Stromal cell of bone marrow (primary cell): Measurements from ENCODE around the gene ZBTB16.

ENCODE experiments used
- DNase-seq: peaks from one replicate; pipeline ENCODE4 v3.0.0-alpha.2; 2012; ENCODE audit warnings: low read depth

The ZBTB16 gene

DNA sequence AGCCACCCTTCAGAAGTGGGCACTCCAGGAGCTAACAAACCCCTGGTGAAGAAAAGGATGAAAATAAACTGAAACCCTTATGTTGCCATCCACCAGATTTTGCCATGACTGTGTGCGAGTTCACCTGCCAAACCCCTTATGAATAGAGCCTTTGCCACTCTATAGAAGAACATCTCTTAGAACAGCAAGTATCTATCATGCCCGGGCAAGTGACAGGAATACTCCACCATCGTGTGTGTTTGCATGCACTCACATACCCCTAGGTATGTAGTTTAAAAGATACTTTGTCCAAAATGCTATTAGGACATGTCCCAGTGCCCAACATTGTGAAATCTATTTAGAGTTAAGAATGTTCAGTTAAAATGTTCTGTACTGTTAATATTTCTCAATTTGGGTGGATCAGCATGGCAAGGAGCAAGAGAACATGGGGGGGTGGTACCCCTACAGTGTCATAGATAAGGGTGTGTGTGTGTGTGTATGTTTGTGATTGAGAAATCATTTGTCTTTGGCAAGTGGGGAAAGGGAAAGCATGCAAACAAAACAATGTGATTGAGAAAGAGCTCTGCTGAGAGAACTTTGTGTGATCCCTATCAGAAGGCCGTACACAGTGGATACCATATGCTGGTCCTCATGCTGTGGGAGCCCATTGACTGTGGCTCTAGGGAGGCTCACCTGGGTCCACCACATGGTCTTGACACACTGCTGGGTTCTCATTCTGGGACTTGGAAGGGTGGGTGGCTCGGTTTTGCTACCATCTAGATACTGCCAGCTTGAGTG, 94.9 kb downstream of the ZBTB16 start:
- no peak for DNase-seq

DNA sequence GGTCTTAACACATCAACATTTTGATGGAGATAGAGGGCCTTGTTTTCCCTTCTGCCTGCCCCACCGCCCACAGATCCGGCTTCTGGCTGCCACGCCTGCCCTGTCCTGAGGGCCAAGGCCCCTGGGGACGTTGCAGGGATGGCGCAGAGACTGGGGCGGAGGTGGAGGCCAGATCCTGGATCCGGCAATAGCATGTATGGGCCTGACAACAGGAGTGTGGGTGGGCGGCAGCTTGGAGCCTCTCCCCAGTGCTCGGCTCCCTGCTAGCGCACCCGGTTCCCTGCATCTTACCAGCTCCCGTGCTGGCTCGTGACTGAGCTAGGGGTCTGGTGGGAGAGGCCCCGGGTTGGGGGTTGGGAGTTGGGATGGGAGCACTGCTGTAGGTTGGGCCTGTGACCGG, 95.6 kb downstream of the ZBTB16 start:
- no peak for DNase-seq

DNA sequence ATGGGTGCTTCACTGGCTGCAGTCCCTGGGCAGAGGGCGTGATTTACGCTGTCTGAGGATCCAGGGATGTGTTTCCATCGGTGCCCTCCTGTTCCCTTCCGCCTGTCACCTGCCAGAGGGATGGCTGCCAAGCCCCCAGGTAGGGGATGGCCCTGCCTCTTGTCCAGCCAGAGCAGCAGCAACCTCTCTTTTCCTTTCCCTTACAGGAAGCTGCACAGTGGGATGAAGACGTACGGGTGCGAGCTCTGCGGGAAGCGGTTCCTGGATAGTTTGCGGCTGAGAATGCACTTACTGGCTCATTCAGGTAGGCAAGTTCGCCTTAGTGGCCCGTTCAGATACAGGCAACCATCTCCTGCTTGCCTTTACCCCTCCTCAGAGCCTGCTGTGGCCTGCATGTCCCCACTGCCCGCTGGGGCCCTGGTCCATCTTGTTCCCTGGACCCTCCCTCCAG, 96.6 kb downstream of the ZBTB16 start:
- no peak for DNase-seq

DNA sequence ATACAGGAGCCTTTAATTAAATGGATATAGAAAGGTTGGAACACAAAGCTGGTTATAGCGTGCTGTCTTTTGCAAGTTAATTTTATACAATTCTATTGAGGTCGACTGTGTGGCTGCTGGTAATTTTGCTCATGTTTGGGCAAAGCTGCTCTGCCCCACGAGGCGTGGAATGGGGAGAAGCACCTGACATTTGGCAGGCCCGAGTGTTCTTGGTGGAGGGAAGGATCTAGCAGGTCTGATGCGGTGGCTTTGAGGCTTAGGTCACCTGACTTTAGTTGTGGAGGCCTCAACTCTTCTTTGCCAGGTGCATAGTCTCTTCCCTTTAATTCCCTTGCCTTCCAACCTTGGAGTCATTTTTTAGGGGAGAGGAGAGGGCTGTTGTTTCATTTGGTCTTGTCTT, 97.3 kb downstream of the ZBTB16 start:
- DNase-seq, result no peak

DNA sequence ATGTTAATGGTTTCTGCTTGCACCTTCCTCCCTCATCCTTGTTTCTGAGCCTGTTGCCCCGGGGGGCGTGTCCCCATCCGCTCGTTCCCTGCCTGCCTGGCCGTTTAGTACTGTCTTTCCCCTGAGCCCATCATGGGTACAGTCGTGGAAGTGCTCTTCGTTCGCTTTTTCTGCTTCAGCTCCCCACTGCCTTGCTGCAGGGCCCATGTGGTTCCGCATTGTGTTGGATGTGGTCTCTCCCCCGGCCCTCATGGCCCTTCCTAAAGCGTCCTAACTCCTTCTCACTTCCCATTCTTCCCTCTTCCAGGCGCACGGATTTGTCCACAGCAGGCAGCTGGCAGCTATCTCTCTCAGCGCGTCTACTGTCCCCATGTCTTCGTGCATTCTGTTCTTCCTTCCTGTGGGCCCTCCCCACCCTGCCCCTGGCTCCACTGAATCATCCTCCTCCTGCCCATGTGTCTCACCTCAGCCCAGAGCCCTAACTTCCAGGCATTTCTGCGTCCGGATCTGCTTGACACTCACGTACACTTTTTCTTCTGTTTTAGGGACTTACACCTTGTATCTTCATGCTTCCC, 98.1 kb downstream of the ZBTB16 start:
- DNase-seq, result no peak

DNA sequence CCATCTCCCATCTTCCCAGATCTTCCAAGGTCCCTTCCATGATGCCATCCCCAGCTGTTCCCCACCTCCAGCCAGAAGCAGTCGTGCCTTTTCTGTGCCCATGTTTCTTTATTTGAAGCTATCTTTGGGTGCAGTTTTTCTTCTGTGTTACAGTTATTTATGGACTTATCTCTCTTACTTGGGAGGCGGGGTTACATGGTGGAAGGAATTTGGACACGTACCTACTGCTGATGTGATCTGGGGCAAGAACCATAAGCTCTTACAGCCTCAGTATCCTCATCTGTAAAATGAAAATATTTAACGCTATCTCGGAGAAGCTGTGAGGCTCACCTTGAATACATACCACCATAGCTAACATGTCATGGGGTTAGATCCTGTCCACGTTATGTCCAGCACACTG, 98.9 kb downstream of the ZBTB16 start:
- no peak for DNase-seq

DNA sequence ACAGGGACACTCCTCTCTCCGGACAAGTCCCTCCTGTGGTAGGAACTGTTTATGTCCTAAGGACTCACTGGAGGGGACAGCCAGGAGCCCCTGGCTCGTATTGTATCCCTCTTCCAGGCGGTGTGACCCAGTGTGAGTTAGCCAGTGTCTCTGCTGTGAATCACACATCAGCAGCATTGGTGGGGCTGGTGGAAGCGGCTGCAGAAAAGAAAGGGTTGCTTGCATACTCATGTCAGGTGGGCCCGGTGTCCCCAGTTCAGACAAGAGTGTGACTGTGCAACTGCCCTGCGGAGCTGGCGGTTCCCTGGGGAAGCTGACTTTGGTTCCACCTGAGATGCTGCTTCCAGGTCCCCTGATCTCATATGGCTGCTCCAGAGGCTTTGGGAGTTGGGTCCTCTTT, 99.4 kb downstream of the ZBTB16 start:
- no peak for DNase-seq

DNA sequence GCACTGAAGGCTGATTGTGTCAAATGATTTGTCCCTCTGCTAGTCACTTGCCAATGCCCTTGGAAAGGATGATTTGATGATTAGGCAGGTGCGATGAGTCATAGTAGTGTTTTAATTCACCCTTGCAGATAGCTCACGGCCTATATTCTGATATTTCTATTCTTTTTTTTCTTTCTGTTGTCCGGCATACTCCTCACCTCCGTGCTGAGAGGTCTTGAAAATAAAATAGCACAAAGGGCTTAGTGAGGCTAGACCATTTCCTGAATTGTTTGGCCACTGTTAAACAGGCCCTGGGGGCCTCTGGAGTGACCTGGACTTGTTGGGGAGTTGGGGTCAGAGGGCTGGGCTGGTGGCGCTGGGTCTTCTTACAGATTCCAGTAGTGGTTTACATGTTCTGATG, 99.8 kb downstream of the ZBTB16 start:
- no peak for DNase-seq

DNA sequence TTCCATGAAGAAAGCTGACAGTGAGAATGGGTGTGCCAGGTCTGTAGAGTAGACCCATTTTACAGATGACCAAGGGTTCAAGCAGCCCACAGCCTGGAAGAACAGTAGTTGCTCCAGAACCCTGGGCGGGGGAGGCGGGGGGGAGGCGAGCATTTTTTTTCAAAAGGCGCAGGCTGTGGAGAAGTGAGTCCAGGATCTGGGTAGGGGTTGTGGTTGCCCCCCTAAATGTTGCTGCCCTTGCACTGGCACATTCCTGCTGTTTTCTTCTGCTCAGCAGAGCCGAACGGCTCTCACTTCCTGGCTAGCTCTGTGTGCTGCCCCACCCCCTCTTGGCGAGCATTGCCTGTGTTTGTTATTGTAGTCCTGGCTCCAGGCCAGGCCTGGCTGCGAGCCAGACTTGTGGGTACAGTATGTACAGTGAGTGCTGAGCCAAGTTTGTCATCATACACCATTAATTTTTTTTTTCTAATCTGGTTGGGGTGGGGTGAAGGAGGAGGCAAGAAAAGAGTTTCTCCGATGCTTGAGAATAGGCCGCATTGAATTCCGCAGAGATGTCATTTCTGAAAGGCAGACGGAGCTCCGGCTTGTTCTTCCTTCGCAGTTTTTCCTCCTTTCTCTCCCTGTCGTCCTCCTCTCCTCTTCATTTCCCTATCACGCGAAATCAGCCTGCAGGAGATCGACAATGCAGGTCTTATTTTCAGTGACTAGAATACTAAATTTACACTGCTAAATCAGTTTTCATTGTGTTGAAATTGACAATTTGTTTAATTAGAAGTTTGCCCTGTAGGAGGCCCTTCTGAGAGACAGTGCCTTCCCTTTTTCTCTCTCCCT, 100.5 kb downstream of the ZBTB16 start:
- peak; percentile 93 for DNase-seq

DNA sequence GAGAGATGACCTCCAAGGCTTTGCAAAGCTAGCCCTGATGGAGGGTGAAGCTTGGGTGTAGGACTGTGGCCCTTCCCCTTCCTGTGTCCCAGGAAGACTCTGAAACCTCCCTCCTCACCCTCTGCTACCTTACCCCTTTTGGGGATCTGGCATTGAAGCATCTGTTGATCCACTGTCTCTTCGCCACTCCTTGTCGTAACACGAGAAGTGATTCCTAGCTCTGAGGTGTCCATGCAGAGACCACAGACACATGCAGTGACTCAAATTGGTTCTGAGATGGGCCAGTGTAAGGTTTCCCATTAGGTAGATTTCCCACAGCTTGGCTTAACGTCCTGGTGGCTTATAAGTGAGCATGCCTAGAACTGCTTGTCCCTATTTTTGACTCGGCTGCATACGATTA, 101.4 kb downstream of the ZBTB16 start:
- no peak for DNase-seq

DNA sequence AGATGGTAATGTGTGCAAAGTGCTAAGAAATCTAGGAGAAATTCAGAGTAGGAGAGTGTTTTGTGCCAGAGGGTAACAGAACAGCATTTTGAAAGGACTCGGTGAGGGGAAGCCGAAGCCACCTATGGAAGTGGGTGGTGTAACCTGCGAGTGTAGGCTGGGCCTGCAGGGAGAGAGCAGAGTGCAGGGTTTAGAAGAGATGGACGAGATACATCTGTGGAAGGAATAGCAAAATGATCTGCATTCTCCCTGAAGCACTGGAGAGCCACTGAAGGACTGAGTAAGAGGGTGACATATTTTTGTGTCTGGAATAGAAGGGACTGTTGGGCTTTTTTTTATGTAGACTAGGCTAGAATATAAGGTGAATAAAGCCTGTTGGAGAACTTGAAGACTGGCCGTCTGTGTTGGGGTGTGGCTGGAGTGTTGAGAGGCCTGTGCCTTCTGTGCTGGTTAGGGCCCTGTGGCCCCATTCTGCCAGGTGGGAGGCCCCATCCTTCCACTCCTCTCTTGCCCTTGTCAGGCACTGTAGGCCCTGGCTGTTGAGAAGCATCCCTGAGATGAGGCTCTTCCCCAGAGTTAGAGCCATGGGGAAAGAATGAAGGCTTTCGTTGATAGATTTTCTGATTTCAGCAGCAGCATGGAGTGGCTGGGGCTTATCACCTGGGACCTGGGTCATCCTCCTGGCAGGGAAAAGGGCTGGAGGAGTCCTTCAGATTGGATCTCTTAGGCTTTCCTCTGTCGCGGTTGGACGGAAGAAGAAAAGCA, 102.2 kb downstream of the ZBTB16 start:
- no peak for DNase-seq

DNA sequence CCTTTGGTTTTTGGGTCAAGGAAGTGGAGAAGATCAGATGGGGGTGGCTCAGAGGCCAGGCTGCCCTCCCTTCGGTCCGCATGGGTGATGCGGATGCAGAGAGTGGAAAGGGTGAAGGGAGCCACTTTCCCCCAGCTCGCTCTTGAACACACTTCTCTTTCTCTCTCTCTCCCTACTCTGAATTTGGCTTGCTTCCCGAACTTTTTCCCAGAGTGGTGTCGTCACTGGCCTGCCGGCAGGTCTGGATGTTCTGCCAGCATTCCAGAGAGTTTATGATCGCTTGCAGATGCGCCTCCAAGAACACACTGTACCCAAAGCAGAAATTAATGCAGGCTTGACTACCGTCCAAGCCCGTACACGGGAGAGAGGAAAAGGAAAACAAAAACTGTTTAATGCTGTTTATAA, 103.2 kb downstream of the ZBTB16 start:
- DNase-seq, result peak; percentile 91

DNA sequence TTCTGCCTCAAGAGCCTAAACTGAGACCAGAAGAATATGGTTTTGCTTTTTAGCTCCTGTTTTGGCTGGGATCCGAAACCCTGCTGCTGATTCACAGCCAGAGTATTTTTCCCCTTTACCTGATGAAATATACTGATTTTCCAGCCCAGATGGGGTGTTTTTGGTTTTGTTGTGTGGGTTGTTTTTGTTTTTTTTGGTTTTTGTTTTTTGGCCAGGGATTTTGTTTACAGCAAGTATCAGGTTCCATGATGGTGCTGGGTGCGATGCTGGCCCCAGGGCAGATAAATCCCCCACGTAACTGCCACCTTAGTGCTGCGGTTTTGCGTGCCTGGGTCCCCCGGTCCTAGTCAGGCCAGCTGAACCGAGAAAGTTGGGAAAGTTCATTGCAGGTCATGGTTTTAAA, 103.7 kb downstream of the ZBTB16 start:
- DNase-seq, result no peak

DNA sequence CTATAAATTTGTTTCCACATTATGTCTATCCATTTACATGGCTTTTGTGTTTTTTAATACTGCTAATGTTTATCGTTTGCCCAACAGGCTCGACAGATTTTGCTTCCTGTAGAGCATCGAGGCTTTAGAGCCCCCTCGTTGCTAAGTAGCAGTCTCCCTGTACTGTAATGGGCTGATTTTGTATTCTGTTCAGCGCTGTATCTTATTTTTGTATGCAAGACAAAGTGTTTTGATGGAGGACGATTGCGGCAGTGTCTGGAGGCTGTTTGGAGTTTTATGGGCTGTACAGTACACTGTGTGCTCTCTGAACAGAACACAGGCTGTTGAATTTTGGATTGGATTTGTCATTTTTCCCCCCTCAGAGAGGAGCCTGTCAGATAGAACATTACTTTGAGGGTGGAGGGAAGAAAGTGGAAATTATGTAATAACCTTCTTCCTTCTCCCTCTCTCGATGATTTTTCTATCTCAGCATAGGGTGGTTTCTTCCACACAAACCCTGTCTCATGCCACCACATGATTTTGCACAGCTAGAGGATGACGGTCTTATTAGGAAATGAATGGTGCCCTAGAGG, 104.4 kb downstream of the ZBTB16 start:
- DNase-seq, result no peak

DNA sequence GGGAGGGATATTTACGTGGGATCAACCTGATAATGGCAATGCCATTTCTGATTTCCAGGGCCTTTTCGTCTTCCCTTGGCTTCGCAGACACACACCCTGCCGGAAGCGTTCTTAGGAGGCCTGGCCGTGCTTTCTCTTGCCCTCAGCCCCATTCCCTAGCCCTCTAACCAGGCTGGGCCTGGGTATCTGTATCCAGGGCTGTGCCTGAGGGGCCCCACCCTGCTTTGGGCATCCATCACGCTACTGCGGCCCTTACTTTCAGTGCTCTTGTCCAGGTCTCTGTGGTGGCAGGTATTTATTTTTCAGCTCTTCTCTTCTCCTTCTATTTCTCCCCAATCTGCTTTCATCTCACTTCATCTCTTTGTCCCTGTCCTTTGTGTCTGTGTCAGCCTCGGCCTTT, 105.0 kb downstream of the ZBTB16 start:
- no peak for DNase-seq

DNA sequence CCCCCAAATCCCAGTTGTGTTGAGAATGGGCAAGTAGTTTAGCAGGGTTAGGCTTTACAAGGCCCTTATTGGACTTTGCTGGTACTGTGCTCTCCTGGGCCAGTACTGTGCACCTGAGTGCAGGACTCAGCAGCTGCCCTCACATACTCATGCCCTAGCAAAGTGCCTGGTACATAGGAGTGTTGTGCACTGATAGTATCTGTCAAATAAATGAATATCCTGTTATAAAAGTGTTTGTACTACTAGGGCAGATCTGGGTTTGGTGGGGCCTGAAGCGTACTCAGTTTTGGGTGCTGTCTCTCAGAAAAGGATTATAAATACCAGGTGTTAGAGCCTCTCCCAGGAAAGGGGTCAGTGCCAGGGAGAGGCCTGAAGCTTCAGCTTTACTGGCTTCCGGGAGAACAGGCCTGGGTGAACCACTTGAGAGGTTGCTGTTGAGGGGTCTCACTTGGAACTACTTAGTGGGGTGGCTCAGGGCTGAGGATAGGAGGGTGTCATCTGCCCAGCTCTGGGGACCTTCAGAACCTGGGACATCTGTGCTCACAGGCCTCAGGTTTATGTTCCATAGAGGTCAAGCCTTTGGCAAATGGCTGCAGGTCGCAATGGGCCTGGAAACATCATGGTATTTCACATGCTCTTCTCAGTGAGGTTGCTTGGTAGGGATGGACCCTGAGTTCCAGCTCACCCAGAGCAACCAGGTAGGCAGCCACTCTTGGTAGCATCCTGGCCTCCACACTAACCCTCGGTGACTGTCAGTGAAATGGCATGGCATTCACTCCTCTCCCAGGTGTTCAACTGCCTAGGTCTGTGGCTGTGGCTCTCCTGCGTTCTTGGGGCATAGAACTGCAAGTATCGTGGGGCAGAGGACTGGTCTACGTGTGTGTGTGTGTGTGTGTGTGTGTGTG, 106.1 kb downstream of the ZBTB16 start:
- DNase-seq, result no peak

DNA sequence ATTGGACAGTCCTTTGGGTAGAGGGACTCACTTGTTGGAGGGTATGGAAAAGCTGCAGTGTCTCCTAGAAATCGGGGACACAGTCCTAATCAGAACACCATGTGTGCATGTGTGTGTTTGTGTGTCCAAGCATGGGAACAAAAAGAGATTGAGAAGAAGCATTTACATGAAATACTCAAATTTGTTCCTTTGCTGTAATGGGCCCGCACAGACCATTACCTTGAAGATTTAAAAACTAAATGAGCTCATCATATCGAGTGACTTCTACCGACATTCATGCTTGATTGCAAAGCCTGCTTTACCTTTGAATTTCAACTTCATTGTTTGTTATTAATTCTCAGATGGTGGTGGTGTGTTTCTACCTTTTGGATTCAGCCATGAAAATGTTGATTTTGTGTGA, 106.9 kb downstream of the ZBTB16 start:
- DNase-seq, result no peak

DNA sequence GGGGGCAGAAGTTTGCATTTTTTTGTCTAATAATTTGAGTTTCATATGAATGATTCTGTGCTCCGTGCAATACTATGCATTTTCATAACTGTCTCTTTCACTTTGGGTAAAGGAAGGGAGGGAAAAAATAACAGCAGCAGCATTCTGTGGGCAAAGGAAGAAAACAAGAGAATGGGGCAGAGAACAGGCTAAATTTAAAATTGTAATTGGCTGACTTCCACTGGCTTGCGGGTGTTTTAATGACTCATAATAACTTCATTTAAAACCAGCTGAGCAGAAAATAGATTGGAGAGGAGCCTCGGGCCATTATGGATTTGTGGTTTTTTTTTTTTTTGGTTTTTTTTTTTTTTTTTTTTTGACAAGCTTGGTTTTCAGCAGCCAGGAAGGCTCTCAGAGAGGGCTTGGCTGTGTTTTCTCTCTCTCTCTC, 107.4 kb downstream of the ZBTB16 start:
- DNase-seq, result peak; percentile 85

DNA sequence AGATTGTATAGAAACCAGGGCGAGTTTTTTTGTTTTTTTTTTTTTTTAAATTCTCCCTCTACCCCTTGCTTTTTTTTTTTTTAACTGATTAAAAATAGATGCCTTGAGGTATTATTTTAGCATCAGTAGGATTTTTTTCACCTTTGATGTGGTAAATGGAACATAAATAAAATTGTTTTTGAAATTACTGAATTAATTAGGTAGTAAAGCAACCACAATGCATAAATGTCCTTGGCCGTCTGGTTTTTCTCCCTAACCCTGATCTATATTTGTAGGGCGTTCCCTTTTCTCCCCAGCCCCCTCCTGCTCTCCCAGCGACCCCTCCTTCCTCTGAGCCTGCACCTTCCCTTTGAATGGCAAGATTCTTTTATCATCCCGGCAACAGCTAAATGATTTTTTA, 107.8 kb downstream of the ZBTB16 start:
- DNase-seq, result no peak

DNA sequence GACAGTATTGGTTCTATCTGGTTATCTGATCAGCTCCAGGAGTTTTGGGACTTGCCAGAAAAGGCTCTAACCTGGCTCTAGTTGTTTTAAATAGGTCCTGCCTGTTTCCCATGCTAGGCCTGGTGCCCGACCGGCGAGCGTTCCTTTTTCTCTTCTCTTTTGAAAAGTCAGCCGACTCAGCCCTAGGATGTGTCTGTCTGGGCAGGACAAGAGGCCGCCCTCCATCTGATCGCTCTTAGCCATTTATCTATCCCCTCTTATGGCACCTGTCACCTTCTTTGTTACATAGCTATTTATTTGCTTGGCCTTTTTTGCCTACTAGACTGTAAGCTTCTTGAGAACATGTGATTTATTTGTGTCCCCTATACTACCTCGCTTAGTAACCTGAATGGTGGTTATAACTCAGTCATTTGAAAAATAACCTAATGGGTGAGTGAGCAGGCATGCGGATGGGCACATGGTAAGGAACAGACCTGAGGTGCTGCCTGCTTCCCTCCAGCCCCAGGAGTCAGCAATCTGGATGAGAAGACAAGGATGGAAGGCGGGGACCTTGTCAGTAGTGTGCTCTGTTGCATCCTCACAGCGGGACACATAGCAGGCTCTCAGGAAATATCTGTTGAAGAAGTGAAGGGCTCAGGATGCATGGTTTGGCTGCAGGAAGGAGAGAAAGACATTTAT, 108.4 kb downstream of the ZBTB16 start:
- no peak for DNase-seq
